ENCODE results near the gene LPAR2.

Gene LPAR2

GRCh38 chr19:19636573-19637185 is 8.7 kb upstream of the LPAR2 start:
- TF ChIP-seq, protein P1, sequence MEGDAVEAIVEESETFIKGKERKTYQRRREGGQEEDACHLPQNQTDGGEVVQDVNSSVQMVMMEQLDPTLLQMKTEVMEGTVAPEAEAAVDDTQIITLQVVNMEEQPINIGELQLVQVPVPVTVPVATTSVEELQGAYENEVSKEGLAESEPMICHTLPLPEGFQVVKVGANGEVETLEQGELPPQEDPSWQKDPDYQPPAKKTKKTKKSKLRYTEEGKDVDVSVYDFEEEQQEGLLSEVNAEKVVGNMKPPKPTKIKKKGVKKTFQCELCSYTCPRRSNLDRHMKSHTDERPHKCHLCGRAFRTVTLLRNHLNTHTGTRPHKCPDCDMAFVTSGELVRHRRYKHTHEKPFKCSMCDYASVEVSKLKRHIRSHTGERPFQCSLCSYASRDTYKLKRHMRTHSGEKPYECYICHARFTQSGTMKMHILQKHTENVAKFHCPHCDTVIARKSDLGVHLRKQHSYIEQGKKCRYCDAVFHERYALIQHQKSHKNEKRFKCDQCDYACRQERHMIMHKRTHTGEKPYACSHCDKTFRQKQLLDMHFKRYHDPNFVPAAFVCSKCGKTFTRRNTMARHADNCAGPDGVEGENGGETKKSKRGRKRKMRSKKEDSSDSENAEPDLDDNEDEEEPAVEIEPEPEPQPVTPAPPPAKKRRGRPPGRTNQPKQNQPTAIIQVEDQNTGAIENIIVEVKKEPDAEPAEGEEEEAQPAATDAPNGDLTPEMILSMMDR (IDR thresholded peaks at IDR 0.05; ENCODE audit: low read length, missing control alignments), result no peak
- no peak for DNase-seq (ENCODE audit: low read depth)
- H3K4me3 ChIP-seq (replicated peaks; ENCODE audit: low read depth, low read length), result no peak overlapping the region

- TF ChIP-seq, protein P1 (IDR thresholded peaks at IDR 0.05; ENCODE audit: low read length, missing control alignments), result no peak
- no peak overlapping the region for H3K4me3 ChIP-seq (replicated peaks; ENCODE audit: low read depth, low read length)
- DNase-seq (ENCODE audit: low read depth), result no peak
Observed at GRCh38 chr19:19635313-19635702, 7.3 kb upstream of the LPAR2 start.

- no peak for DNase-seq (ENCODE audit: low read depth)
- no peak overlapping the region for H3K4me3 ChIP-seq (replicated peaks; ENCODE audit: low read depth, low read length)
- TF ChIP-seq, protein P1 (IDR thresholded peaks at IDR 0.05; ENCODE audit: low read length, missing control alignments), result no peak
Observed at GRCh38 chr19:19634516-19635312, 6.7 kb upstream of the LPAR2 start.

GRCh38 chr19:19633711-19634515 is 5.9 kb upstream of the LPAR2 start:
- H3K4me3 ChIP-seq (replicated peaks; ENCODE audit: low read depth, low read length), result no peak overlapping the region
- no peak for DNase-seq (ENCODE audit: low read depth)
- TF ChIP-seq, protein P1 (IDR thresholded peaks at IDR 0.05; ENCODE audit: low read length, missing control alignments), result no peak

DNA sequence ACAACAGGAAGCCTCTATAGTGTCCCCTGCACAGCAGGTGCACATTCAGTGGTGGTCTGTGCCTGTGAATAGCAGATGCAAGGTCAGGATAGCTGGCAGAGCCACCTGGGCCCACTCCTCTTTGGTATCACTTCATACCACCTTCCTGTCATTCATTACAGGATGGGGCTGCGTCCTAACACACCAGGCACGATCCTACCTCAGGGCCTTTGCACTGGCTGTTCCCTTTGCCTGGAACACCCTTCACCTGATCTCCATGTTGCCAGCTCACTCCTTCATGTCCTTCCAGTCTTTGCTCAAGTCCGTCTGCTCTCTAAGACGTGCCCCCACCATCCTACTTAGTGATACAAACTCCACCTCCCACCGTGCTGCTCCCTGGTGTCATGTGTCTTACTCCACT is 4.6 kb upstream of the LPAR2 start:
- no peak overlapping the region for H3K4me3 ChIP-seq (replicated peaks; ENCODE audit: low read depth, low read length)
- TF ChIP-seq, protein P1 (IDR thresholded peaks at IDR 0.05; ENCODE audit: low read length, missing control alignments), result no peak
- DNase-seq (ENCODE audit: low read depth), result no peak

DNA sequence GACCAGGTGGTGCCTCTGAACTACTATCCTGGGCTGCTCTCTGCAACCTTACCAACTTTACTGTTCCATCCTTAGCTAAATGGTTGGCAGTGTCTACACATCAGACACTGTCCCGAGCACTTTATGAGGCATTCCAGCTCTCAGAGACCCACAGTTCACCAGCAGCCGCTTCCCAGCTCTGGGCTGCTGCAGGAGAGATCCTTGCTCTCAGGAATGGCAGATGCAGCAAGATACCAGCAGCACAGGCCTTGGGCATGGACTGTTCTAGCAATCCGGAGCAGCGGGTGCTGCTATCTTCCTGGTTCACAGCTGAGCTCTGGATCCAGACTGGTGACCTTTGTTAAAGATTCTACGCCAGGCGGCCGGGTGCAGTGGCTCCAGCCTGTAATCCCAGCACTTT is 3.3 kb upstream of the LPAR2 start:
- DNase-seq (ENCODE audit: low read depth), result no peak
- no peak overlapping the region for H3K4me3 ChIP-seq (replicated peaks; ENCODE audit: low read depth, low read length)
- TF ChIP-seq, protein P1 (IDR thresholded peaks at IDR 0.05; ENCODE audit: low read length, missing control alignments), result no peak

Measured in fibroblast of pulmonary artery (primary cell).